GM18907 (cell line): ENCODE results near the gene ST6GALNAC6.
A peak's percentile ranks its signal among the peaks of the same experiment; 100 is the strongest.
"Not testable (repeated sequence)": the region's sequence is repeated elsewhere in the genome, so short reads cannot be mapped to it uniquely, and the experiment has no call there.

Source experiments
- ATAC-seq: cut with Tn5 transposase; IDR thresholded peaks from one replicate; pipeline ENCODE4 v1.9.1; 2021; ENCODE audit warnings: mild to moderate bottlenecking, moderate library complexity; ENCODE audit not compliant: unreplicated experiment

ST6GALNAC6 gene

GRCh38 chr9:127876026-127876763 is 23.2 kb downstream of the ST6GALNAC6 start:
- no peak for ATAC-seq

DNA sequence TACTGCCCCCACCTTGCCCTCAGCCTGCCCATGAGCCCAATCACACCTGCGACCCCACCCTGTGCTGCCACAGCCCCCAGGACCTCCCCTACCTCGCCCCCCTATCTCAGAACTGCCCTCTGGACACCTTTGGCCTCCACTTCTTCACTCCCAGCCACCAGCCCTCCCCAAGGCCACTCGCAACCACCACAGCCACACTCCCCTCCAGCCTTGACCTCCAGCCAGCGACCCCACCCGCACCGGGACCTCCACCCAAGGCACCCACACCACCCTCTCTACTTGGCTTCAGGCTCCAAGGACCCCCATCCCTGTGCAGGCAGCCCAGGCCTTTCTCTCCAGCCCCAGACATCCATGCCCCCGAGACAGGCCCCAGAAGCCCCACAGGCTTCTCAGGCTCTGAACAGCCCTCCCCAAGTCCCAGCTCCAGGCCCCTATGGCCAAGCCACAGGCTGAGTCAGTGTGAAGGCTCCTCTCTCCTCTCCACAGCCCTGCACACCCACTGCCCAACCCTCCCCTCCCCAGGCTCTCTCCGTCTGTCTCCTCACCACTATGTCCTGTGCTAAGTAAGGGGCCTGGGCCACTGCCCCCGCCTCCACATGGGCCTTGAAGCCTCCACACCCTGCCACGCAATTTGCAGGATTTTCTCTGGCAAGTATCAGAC is 24.0 kb downstream of the ST6GALNAC6 start:
- no peak for ATAC-seq

- ATAC-seq = no peak
Observed at GRCh38 chr9:127874301-127875221, 24.8 kb downstream of the ST6GALNAC6 start.

DNA sequence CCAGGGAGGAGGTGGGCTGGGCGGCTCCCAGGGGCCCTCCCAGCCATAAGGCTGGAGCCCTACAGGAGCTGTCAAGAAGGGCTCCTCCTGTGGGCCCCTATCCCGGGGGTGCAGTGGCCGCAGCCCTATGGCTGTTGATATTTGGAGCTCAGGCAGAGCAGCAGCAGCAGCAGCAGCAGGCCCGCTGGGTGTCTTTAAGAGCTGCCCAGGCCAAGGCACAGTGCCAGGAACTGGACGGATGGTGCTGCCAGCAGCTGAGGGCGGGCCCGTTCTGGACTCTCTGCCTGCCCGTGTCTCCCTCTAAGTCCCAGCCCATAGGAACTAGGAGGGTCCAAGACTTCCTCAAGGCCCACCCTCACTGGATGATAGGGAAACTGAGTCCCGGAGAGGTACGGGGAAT is 25.5 kb downstream of the ST6GALNAC6 start:
- ATAC-seq = no peak

- no peak for ATAC-seq
Observed at GRCh38 chr9:127873223-127873691, 26.1 kb downstream of the ST6GALNAC6 start.

DNA sequence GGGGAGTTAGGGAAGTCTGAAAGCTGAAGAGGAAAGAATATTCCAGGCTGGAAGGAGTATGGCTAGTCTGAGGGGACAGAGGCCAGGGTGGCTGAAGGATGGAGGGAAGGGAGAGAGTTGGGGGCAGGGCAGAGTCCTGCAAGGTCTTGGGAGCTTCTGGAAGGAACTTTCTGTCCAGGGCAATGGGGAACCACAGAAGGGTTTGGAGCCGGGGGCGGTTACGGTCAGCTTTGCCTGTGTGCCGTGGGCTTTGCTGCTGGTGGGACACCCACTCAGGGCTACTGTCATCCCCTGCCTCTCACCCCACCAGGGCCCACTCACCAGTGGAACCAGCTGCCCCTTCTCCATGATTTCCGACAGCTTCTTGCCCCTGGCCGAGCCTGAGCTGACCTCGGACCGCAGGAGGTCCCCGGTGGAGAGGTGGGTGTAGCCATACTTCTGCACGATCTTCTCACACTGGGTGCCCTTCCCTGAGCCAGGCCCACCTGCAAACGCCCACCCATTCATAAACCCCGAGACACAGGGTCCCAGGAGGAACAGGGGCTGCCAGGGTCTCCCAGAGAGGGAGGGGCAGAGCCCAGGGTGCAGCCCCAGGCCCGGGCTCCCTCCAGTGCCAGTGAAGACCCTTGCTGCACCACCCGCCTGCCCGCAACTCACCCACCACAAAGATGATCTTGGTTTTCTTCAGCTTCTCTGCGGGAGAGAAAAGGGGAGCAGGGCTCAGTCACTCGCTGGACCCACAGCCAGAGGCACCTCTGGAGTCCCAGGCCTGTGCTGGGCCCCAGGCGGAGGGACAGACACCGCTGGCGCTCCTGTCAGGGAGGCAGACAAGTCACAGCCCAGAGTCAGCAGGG is 26.8 kb downstream of the ST6GALNAC6 start:
- no peak for ATAC-seq

- ATAC-seq = no peak
Observed at GRCh38 chr9:127871531-127871930, 27.9 kb downstream of the ST6GALNAC6 start.

DNA sequence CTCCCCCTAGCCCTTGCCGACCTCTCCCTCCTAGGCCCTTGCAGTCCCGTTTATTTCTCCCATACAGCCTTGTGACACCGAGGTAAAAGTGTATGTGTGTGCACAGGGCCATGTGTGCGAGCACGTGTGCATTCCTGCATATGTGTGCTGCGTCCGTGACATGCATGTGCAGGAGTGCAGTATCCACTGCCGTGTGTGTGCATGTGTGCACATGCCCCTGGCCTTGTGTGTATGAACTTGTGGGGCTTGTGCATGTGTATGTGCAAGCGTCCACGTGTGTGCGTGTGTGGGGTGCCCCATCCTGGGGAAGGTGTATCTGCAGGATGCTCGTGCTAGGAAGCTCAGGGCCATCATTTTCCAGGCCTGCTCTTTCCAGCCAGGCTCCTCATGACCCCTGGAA is 28.5 kb downstream of the ST6GALNAC6 start:
- no peak for ATAC-seq

- ATAC-seq = not testable (repeated sequence)
Observed at GRCh38 chr9:127870153-127870491, 29.3 kb downstream of the ST6GALNAC6 start.

DNA sequence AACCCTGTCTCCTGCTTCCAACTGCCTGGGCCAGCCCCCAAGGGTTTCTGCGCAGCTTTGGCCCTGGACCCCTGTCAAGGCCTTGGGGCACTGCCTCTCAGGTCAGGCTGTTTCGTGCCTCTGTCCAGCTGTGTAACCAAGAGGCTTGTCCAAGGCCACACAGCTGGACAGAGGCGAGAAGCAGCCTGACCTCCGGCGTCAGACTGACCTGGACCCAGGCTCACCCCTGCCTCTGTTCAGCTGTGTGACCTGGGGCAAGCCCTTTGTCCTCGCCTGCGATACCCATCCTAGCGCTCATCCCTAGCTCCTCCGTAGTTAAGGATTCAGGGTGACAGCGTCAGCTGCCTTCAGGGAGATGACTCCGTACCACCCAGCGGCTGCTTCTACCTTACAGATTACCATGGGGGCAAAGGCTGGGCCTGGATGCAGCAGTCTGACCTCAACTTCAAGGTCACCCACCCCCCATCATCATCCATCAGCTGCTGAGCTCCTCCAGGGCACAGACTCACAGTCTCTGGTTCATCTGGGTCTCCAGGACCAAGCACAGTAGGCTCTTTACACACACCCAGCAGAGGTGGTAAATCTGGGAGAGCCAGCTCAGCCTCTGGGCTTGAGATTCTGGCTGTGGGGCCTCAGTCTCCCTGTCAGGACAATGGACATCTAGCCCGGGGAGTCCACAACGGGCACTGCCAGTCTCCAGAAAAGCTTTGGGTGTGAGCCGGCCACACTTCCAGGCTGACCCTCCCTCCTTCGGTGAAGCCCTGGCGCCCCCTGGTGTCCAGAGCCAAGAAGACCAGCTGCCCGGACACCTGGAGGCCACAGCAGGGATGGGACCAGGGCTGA is 29.9 kb downstream of the ST6GALNAC6 start:
- peak; percentile 60 for ATAC-seq

- ATAC-seq = no peak
Observed at GRCh38 chr9:127868278-127868902, 31.0 kb downstream of the ST6GALNAC6 start.

DNA sequence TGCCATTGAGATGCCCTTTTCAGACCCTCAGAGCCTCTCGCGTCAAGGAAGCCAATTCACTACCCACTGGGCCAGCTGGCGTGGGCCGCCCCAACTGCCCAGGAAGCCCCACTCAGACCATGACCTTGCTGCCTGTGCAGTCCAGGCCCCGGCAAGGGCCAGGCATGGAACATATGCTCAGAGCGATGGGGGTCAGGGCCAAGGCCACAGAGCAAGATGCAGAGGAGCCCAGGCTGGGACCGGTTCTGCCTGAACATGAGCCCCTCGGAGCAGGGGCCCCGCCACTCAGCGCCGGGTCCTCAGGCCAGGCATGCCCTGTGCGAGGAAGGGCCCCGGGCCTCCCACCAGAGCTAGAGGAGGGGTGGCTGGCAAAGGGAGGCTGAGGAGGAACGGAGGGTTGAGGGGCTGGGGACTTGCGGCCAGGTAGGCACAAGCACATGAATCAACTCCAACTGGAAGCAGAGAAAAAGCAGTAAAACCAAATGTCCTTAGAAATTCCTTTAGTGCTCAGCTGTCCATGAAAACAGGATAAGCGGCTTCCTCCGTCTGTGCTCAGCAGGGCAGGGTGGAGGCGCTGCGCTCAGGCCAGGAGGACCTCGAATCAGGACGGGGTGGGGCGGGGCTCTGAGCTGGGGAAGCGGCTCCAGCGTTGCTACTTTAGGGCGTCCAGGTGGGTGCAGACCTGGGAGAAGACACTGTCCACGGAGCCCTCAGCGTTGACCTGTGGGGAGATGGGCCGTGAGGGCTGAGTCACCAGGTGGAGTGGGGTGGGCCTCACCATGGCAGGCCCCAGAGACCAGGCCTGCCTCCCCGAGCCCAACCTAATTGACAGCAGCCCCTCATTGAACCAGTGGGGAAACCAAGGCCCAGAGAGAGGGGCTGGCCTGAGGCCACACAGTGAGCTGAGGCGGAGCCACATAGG is 31.8 kb downstream of the ST6GALNAC6 start:
- ATAC-seq = no peak

- no peak for ATAC-seq
Observed at GRCh38 chr9:127866535-127866934, 32.9 kb downstream of the ST6GALNAC6 start.

DNA sequence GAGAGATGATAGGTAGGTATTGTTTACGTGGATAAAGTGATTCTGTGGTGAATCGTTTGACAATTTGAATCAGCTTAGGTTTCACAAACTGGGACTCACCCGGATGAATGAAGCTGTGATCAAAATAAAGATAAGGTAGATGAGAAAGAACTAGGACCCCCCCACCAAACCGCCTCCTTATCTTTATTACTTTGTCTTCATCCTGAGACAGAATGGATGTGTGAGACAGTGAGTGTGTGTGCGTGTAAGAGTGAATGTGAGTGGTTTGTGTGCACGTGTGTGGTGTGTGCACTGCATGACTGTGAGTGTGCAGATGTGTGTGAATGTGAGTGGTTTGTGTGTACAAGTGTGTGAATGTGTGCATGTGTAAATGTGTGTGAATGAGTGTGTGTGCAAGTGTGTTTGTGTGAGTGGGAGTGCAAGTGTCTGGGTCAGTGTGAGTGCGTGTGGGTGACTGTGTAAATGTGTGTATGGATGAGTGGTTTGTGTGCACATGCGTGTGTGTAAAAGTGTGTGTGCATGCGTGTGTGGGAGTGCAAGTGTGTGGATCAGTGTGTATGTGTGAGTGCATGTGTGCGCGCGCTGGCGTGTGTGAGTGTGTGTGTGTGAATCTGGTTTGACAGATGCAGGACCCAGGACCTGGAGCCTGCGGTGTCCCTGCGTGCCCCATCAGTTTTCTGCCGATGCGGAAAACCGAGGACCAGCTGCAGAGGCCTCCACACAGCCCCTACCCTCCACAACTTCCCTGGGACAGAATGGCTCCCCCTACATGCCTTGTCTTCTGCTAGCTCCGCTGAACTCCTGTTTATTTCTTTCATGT is 33.5 kb downstream of the ST6GALNAC6 start:
- ATAC-seq = no peak

- ATAC-seq = no peak
Observed at GRCh38 chr9:127863191-127863621, 36.2 kb downstream of the ST6GALNAC6 start.

DNA sequence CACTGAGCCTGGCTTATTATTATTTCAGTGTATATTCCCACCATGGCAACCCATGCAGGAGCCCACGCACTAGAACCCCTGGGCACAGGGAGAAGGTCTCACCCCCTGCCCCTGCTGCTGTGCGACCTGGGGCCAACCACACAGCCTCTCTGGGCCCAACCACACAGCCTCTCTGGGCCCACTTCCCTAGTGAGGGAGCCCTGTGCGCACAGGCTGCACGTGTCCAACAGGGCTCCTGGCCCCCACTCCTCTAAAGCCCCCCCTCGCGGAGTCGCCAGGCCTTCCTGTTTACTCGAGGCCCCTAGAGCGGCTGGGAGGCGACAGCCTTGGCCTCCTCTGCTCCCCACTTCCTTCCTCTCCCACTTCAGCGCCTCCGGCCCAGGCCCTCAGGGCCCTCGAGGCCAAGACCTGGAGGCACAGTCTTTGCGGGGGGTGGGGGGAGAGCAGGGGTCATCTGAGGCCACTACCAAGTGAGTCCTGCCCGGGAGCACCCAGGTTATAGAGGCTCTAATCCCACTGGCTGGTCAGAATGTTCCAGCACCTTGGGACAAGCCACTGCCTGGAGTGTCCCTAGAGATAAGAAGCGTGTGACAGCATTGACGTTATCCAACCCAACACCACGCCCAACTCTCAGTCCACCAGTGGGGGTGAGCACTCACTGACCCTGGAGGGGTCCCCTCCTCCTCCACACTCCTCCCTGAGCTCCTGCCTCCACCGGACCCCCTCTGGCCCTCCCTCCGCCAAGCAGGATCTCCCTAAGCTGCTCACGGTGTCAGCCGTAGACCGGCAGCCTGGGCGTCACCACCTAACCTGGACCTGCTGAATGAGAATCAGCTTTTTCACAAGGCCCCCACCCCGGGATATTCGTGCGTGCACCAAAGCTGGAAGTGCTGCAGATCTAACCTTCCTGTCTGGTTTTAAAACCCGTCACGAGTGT is 37.1 kb downstream of the ST6GALNAC6 start:
- ATAC-seq = no peak
